GM19324 (cell line): ENCODE measurements around the gene FMO2.

Experiments
- ATAC-seq: cut with Tn5 transposase; IDR thresholded peaks from one replicate; pipeline ENCODE4 v1.9.1; 2021; ENCODE audit warnings: mild to moderate bottlenecking, moderate library complexity; ENCODE audit not compliant: unreplicated experiment, low FRiP score

Gene FMO2

GRCh38 chr1:171172471-171172870 lies 12.6 kb upstream of the FMO2 start:
- ATAC-seq = no peak

GRCh38 chr1:171173069-171173468 lies 12.0 kb upstream of the FMO2 start:
- ATAC-seq = no peak

GRCh38 chr1:171174560-171175294 lies 10.4 kb upstream of the FMO2 start:
- ATAC-seq = no peak

DNA sequence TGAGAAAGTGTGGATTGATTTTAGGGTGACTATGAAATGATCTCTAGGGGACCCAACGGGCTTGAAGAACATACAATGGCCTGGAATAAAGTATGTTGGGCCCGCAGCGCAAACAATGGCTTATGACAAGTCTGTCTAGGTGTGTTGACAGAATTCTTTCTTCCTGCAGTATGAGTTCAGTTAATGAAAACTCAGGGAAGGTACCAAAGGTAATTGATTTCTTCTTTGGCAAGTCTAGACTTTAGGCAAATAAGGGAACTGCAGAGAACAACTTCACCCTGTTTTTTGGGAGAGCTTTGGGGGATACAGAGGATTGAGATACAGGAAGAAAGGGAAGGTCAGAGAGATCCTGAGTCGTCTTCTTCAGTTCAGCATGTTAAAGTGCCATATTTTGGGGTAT lies 7.8 kb upstream of the FMO2 start:
- ATAC-seq = no peak

GRCh38 chr1:171179318-171180227 lies 5.5 kb upstream of the FMO2 start:
- ATAC-seq = no peak

DNA sequence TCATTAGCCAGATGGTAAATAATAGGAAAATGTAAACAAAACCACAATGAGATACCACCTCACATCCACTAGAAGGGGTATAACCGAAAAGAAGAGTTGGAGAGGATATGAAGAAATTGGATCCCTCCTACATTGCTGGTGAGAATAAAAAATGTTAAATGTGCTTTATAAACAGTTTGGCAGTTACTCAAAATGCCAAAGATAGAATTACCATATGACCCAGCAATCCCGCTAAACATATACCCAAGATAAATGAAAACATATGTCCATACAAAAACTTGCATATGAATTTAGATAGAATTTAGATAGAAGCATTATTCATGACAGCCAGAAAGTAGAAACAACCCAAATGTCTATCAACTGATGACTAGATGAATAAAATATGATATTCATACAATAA lies 4.4 kb upstream of the FMO2 start:
- no peak for ATAC-seq

DNA sequence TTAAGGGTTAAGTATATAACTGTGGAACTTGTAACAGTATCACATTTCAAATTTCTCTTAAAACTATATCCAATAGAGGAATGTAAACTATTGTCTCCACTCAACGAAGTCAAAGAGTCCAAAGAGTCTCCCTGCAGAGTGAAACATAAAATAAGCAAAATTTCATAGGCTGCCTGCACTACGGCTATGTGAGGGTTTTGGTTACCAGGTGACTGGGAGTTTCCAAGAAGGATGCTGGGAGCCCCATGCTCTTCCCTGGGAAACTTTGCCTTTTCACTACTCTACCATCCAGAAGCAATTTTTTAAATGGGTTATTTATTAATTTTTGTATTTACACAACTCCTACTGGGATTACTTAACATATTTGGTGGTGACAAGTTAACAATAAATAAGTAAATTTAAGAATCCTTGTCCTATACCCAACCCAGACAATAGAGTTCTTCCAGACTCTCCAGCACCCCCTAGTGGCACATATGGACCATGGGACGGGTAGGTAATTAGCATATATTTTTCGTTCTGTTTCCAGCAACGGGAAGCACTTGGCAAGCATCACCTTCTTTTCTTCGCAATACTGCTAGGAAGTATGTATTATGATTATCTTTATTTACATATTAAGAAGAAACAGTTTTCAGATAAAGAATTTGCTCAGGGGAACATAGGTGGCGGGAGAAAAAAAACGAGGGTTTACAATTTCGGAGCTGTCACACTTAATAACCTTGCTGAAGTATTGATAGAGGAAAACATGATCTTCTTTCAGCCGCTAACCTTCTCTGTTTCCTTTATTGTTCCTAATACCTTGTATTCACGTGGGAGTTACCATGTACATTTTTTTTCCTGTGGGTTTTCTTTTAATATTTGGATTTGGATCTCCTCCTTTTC lies 3.5 kb downstream of the FMO2 start:
- ATAC-seq = no peak

DNA sequence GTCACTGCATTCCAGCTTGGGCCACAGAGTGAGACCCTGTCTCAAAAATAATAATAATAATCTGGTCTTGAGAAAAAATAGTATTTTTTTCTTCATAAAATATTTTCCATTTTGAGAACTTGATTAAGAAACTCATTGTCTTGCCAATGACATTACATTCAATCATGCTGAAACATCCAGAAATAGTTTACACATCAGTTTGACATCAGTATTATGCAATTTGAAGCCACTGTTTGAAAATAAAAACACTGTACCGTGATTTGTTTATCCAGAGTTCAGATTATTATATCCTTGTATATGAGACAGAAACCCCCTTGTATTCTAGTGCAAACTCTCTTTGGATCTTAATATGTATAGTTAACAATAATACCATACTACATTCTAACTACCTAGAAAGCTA lies 6.9 kb downstream of the FMO2 start:
- no peak for ATAC-seq

GRCh38 chr1:171195767-171196166 lies 10.7 kb downstream of the FMO2 start:
- no peak for ATAC-seq

DNA sequence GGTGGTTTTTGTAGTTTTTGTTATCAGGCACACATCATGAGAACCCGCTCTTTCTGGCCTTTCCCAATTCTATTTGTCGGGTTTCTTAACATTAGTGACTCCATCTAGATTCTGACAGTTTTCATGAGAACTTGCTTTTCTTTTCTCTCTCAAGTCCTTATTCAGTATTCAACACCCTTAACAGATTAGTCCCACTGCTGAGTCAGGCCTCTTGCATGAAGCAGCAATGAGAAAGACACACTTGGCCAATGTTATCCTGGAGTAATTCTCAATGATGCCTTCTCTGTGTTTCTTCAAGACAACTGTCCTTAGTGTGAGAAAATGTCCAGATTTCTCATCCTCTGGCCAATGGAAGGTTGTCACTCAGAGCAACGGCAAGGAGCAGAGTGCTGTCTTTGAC lies 11.3 kb downstream of the FMO2 start:
- no peak for ATAC-seq

DNA sequence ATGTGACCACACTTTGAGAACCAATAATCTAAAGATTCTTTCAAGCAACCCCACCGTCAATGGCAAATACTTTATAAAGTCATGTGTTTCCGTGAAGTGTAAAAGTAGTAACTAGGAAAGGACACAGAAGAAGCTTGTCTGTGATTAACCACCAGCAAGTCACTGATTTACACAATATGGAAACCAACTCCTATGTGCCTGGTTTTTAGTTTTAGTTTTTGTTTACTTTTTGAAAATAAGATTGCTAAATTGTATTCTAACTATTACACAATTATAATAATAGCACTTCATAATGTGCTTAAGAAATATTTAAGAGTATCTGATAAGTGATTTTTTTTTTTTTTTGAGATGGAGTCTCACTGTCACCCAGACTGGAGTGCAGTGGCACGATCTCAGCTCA lies 13.0 kb downstream of the FMO2 start:
- no peak for ATAC-seq

GRCh38 chr1:171204296-171204695 lies 19.2 kb downstream of the FMO2 start:
- ATAC-seq = no peak

DNA sequence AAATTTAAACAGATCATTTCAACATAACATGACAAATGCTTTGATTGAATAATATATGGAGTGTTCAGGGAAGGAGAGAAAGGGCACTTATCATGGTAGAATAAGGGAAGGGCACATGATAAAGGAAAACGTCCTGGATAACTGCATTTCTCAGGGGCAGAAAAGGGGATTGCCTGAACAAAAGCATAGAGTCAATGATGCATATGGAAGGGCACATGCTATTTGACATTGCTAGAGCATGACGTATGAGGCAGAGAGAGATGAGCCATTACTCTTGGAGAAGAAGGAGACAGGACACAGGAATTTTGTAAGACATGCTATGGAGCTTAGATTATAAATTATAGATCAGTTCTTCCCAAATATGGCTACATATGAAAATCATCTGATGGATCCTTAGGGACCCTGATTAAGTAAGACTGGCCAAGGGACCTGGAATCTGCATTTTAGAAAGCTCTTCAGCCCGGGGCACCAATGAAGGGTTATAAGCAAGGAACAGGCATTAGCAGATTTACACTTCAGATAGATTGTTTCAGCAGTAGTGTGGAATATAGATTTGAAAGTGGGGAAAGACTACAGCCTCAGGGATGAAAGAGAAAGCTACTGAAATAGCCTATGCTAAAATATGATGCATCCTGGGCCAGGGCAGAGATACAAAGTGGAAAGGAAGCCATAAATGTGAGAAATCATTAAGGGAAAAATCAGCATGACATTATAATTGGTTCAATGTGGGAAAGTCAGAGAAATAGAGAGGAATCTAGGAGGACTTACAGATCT lies 21.3 kb downstream of the FMO2 start:
- no peak for ATAC-seq

- ATAC-seq = no peak
These were observed 21.9 kb downstream of the FMO2 start for GRCh38 chr1:171206978-171207355.

DNA sequence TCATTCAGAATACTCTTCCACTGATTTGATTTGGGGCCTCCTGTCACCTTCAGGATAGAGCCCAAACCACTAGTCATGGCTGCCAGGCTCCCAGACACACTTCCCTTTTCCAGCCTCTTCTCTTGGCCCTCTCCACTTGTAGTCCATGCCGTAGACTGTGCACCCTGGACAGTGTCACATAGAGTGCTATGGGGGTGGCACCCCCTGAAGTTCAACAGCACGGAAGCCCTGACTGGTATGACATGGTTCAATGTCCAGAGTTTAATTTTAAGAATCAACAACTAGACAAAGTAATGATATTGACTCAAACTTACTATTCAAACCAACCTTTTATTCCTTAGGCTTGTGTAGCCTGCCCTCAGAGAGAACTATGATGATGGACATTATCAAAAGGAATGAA lies 22.3 kb downstream of the FMO2 start:
- no peak for ATAC-seq

- ATAC-seq = no peak
These were observed 25.3 kb downstream of the FMO2 start for GRCh38 chr1:171210355-171210754.

DNA sequence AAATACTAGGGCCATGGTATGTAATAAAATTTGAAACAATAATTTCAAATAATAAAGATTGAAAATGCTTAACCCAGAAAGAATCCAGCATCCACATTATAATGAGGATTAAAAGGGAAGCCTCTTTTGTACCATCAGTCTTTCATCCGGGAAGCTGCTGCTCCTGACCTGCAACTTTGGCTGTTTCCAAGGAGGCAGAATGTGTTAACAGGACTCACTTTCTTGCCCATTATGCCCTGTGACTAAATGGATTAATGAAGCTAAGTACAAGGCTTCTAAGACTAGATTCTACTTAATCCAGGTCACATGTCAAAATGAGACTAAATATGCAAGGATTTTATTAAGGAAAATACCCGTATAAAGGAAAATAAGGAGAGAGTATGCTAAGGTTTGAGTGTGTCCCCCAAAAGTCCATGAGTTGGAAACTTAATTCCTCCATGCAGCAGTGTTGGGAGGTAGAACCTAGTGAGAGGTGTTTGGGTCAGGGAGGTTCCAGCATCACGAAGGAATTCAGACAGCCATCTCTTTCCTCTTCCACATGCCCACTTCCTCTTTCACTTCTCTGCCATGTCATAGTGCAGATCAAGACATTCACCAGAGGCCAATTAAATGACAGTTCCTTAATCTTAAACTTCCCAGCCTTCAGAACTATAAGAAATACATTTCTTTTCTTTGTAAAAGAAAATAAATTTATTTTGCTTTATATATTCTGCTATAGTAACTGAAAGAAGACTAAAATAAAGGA lies 27.7 kb downstream of the FMO2 start:
- no peak for ATAC-seq

DNA sequence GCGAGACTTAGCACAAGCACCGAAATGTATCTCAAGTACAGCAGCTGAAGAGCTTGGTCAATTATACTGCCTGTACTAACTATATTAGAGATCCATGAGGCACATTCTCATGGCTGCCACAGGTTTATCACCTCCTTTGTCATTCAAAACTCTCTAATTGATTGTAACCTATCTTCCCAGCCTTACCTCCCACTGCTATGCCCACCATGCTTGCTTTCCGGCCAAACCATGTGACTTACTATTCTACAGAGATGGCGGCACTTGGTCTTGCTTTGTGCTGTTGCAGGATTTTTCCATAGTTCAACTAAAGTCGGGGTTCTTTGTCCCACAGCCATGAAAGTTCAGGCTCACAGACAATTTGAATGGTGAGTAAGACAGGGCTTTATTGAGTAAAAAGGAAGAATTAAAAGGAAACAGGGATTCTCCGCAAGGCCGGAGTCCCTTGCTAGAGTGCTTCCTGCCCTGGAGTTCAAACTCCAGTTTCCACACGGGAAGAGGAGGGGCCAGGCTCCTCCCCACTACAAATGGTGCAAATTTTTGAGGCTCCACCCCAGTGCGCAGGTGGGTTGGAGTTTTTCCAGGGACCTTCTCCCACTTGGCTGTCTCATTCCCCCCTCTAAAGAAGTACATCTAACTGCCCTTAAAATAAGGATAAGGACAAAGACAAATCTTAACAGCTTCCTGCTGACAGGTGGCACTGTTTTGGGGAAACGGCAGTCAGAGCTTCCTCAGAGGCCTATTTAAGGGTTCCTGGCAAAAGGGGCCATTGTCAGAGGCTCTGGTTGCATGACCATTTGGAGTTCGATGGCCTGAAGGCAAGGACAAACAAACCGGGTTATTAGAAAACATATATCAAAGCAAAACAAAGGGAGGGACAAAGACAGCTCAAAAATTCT lies 28.7 kb downstream of the FMO2 start:
- ATAC-seq = no peak
